A172 (cell line): Measurements from ENCODE around the gene PIGN. TPM values are rescaled to one million over a fixed set of nuclear protein-coding genes. Genes with fewer than 3 reads are reported as not detected.

ENCODE experiments used
- DNase-seq: peaks from one replicate; pipeline ENCODE4 v3.0.0-alpha.2; 2015; ENCODE audit warnings: low spot score
- total RNA-seq: library from RNA; depleted of rRNA; stranded (reverse); fragments of >200 nt; shearing (Covaris generic); gene quantifications from 2 replicates; pipeline ENCODE4 v1.2.3, GENCODE V29; 2014; rRNA removed

The PIGN gene
- total RNA-seq, 1 experiment from 2014 or later: 15.8 TPM

GRCh38 chr18:62018034-62018758, 168.7 kb downstream of the PIGN start:
- no peak for DNase-seq

- no peak for DNase-seq
Measured at GRCh38 chr18:62017618-62018017, 169.2 kb downstream of the PIGN start.

- no peak for DNase-seq
Measured at GRCh38 chr18:62011416-62011815, 175.4 kb downstream of the PIGN start.

GRCh38 chr18:62009521-62009920, 177.3 kb downstream of the PIGN start:
- no peak for DNase-seq

GRCh38 chr18:62001396-62001795, 185.5 kb downstream of the PIGN start:
- DNase-seq: no peak

GRCh38 chr18:61998957-61999356, 187.9 kb downstream of the PIGN start:
- peak; percentile 56 for DNase-seq

- DNase-seq: no peak
Measured at GRCh38 chr18:61998335-61998734, 188.5 kb downstream of the PIGN start.

GRCh38 chr18:61995618-61996017, 191.2 kb downstream of the PIGN start:
- no peak for DNase-seq

GRCh38 chr18:61993831-61994230, 193.0 kb downstream of the PIGN start:
- DNase-seq: no peak

- DNase-seq: peak; percentile 10
Measured at GRCh38 chr18:61992923-61993322, 193.9 kb downstream of the PIGN start.

GRCh38 chr18:61992285-61992684, 194.6 kb downstream of the PIGN start:
- peak; percentile 68 for DNase-seq

- no peak for DNase-seq
Measured at GRCh38 chr18:61991836-61992235, 195.0 kb downstream of the PIGN start.

- peak; percentile 13 for DNase-seq
Measured at GRCh38 chr18:61991201-61991600, 195.7 kb downstream of the PIGN start.

Other genes starting within 250 kb of the PIGN start
- gene RELCH, start 199 bp upstream of the PIGN start, total RNA-seq: 10.6 and 13.0 TPM in 2 replicates
- 0.62 and 3.4 TPM in 2 replicates for gene TNFRSF11A, start 138.3 kb upstream of the PIGN start, total RNA-seq